ENCODE measurements around the gene KDM5B. TPM values are rescaled to one million over a fixed set of nuclear protein-coding genes. Genes with fewer than 3 reads are reported as not detected.

KDM5B gene
- total and polyA plus RNA-seq, 9 of the 15 experiments (the other 6 are each of a cell fraction or from before 2014, with no cell fraction given): 15.4 to 90.6 (median 57.1) TPM

DNA sequence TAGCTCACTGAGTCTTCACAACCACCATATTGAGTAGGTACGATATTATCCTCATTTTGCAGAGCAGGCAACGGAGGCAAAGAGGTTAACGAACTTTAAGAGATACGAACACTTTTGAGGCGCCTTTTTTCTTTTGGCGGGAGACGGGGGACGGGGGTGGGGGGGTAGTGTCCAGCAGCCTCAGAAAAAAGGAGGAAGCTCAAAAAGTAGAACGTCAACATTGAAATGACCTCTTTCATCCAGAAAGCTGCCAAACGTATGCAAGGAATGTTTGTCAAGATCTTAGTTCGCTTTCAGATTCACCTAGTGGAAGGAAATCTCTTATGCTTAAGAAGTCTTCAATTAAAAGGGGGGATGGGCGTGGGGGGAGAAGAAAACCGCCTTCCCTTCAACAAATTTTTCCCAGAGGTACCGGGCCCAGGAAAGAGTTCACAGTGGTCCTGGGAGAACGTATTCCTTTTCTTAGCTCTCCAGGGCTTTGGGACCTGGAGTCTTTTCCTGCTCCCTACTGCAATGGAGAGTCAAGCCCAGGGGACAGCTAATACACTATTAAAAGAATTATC lies 1.5 kb upstream of the KDM5B start (continued):
- no peak for TF ChIP-seq KLF1 (tag; IDR thresholded peaks at IDR 0.05)

DNA sequence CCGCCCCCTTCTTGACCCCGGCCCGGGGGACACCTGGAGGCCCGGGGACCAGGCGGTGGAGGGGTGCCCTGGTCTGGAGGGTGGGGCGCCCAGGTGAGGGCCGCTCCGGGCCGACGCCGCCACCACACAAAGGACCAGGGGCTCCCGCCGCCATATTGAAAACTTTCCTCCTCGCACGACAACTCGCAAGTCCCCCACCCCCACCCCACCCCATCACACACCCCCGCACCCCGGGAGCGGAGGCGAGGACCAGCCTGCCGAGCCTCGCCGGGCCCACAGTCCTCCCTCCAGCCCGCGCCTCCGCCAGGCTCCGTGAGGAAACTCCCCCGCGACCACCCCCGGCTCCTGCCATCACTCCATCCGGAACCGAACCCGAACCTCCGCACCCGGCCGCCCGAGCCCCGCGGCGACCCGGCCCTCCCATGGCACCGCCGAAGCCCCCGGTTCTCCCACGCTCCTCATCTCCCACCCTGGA lies 733 bp downstream of the KDM5B start:
- Histone ChIP-seq H3K27ac (ENCODE audit: extremely low read depth, low read depth, low read length) (peak overlapping the region; percentile 90), H3K4me3 (peak overlapping the region; percentile 83), H3K9ac (ENCODE audit: insufficient read depth in 1 of 2, low read depth in 2 of 2, low read length in 2 of 2) (peak overlapping the region; percentile 92 to 96; a peak in 3 of 4 replicates), H3K4me1 (replicated peaks in 1 of 2; ENCODE audit: control insufficient read depth in 2 of 2, insufficient read depth in 2 of 2, low read length in 2 of 2) (peaks cover 43 to 44% of the 10 kb centered on the region in 2 experiments), H3K4me2 (ENCODE audit: insufficient read depth, low read length) (peak overlapping the region; percentile 91; the same call in 1 of the 2 replicates), H3K79me2 (ENCODE audit: control insufficient read depth, insufficient read depth, low read length) (peaks cover 60% of the 10 kb centered on the region), H3K36me3 (ENCODE audit: control insufficient read depth, insufficient read depth, low read length) (no peaks in the 10 kb centered on the region), H4K20me1 (replicated peaks; ENCODE audit: control insufficient read depth, insufficient read depth, low read length) (no peaks in the 10 kb centered on the region; the same call in 1 of the 2 replicates), H3K9me1 (ENCODE audit: control insufficient read depth, insufficient read depth, low read length) (no peaks in the 10 kb centered on the region), H3K27me3 (ENCODE audit: control insufficient read depth in 2 of 2, insufficient read depth in 2 of 2, low read length in 2 of 2) (no peaks in the 10 kb centered on the region), H2AFZ (ENCODE audit: low read depth, low read length) (peak overlapping the region; percentile 42; the same call in 1 of the 2 replicates), H3K9me3 (replicated peaks; ENCODE audit: control insufficient read depth, insufficient read depth, low read depth, low read length) (no peaks in the 10 kb centered on the region)
- peak; percentile 43 for ATAC-seq
- DNase-seq (ENCODE audit: extremely low read depth in 1 of 4, low spot score in 3 of 4): peak; percentile 81 to 91 (median 88)
- WGBS (ENCODE audit: insufficient coverage, low coverage, missing lambda C conversion rate): 0% methylated on average over 25 of the region's 45 CpGs
- no TSS peak for BruUV-seq (replicated peaks)
- FAIRE-seq: no peak
- CTCF ChIA-PET (ENCODE audit: low intra/inter-chr PET ratio): no interaction called here
- intact Hi-C loops (cut with micrococcal nuclease): loop anchor here (2.0 to 10.0 kb wide), 2 partner anchors 81 to 653 kb away; partner anchors contain the start of gene RABIF
- in situ Hi-C loops (cut with MboI): no loop called here
- POLR2A ChIA-PET: interaction anchor here (0.8 to 1.1 kb wide), 5 partner anchors 13 to 87 kb away, joined by 3 to 4 read pairs (median 3); no protein-coding TSS in a partner anchor
- TF ChIP-seq TEAD1 (CRISPR knock-in tag; IDR thresholded peaks at IDR 0.05) (0 out of 4 replicates have a peak, but pooled peaks of 1 of the 2 experiments have one; percentile 7), SUPT5H (IDR thresholded peaks at IDR 0.05) (0 out of 2 replicates have a peak, but pooled peaks have one; percentile 20), TAF7 (tag; IDR thresholded peaks at IDR 0.05) (0 out of 2 replicates have a peak, but pooled peaks have one; percentile 19), ZC3H4 (CRISPR knock-in tag; IDR thresholded peaks at IDR 0.05; ENCODE audit: borderline replicate concordance) (no peak), NR2C2 (CRISPR knock-in tag; IDR thresholded peaks at IDR 0.05) (no peak), NR2C2 (tag; IDR thresholded peaks at IDR 0.05) (no peak; the same call in 1 of the 2 replicates), TBL1XR1 (IDR thresholded peaks at IDR 0.05; ENCODE audit: low read length in 2 of 2) (0 out of 4 replicates have a peak, but pooled peaks of 1 of the 2 experiments have one; percentile 21)
- TF ChIP-seq, protein P1, sequence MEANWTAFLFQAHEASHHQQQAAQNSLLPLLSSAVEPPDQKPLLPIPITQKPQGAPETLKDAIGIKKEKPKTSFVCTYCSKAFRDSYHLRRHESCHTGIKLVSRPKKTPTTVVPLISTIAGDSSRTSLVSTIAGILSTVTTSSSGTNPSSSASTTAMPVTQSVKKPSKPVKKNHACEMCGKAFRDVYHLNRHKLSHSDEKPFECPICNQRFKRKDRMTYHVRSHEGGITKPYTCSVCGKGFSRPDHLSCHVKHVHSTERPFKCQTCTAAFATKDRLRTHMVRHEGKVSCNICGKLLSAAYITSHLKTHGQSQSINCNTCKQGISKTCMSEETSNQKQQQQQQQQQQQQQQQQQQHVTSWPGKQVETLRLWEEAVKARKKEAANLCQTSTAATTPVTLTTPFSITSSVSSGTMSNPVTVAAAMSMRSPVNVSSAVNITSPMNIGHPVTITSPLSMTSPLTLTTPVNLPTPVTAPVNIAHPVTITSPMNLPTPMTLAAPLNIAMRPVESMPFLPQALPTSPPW (CRISPR knock-in tag; IDR thresholded peaks at IDR 0.05): peak; percentile 76
- TF ChIP-seq, protein P2, sequence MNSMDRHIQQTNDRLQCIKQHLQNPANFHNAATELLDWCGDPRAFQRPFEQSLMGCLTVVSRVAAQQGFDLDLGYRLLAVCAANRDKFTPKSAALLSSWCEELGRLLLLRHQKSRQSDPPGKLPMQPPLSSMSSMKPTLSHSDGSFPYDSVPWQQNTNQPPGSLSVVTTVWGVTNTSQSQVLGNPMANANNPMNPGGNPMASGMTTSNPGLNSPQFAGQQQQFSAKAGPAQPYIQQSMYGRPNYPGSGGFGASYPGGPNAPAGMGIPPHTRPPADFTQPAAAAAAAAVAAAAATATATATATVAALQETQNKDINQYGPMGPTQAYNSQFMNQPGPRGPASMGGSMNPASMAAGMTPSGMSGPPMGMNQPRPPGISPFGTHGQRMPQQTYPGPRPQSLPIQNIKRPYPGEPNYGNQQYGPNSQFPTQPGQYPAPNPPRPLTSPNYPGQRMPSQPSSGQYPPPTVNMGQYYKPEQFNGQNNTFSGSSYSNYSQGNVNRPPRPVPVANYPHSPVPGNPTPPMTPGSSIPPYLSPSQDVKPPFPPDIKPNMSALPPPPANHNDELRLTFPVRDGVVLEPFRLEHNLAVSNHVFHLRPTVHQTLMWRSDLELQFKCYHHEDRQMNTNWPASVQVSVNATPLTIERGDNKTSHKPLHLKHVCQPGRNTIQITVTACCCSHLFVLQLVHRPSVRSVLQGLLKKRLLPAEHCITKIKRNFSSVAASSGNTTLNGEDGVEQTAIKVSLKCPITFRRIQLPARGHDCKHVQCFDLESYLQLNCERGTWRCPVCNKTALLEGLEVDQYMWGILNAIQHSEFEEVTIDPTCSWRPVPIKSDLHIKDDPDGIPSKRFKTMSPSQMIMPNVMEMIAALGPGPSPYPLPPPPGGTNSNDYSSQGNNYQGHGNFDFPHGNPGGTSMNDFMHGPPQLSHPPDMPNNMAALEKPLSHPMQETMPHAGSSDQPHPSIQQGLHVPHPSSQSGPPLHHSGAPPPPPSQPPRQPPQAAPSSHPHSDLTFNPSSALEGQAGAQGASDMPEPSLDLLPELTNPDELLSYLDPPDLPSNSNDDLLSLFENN (IDR thresholded peaks at IDR 0.05; ENCODE audit: low read depth in 2 of 2, low read length in 2 of 2): 0 out of 4 replicates have a peak, but pooled peaks of 1 of the 2 experiments have one; percentile 13

All from K562 (cell line).